Hematopoietic multipotent progenitor cell treated with erythropoietin and hydrocortisone succinate and interleukin-3 and kit ligand, for 17 days (in vitro differentiated cells): Measurements from ENCODE around the gene SMNDC1.
"Not testable (repeated sequence)": the region's sequence is repeated elsewhere in the genome, so short reads cannot be mapped to it uniquely, and the experiment has no call there.

ENCODE experiments used
- DNase-seq: peaks from one replicate; pipeline ENCODE4 v3.0.0-alpha.2; 2015; ENCODE audit warnings: low spot score

Gene SMNDC1

DNA sequence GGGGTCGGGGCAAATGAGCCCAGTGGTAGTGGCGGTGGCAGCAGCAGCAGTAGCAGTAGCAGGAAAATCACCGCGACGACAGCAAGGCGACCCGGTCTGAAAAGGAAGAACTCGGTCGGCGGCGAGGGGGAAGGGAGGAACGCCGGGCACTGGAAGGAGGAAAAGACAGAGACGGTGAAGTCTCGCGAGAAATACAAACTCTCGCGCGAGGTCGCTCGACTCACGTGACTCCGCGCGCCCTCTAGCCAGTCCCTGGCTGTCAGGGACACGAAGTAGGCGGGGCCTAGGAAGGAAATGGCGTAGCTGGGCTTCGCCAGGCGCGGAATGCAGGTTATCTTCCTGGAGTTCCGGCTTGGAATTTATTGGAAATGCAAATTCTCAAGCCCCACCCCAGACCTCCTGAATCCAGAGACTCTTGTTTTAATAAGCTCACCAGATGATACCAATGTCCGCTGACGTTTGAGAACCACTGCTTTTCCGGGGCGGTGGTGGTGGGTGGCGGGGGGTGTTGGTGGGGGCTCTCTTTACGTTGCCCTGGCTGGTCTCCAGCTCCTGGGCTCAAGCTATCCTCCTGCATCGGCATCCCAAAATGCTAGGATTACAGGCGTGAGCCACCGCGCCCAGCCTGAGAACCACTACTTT is at the start of gene SMNDC1:
Gene SMNDC1 (minus strand): TSS at position 141 of the 642 bp plus-strand sequence. CDS start 1,333 bp downstream, outside the sequence.
- peak; percentile 98 for DNase-seq

- peak; percentile 43 for DNase-seq
Measured at GRCh38 chr10:110354322-110354766, 49.6 kb upstream of the SMNDC1 start.

GRCh38 chr10:110353244-110354119 is 48.8 kb upstream of the SMNDC1 start:
- DNase-seq: no peak

- no peak for DNase-seq
Measured at GRCh38 chr10:110352930-110353243, 48.2 kb upstream of the SMNDC1 start.

GRCh38 chr10:110350812-110351211 is 46.1 kb upstream of the SMNDC1 start:
- no peak for DNase-seq

DNA sequence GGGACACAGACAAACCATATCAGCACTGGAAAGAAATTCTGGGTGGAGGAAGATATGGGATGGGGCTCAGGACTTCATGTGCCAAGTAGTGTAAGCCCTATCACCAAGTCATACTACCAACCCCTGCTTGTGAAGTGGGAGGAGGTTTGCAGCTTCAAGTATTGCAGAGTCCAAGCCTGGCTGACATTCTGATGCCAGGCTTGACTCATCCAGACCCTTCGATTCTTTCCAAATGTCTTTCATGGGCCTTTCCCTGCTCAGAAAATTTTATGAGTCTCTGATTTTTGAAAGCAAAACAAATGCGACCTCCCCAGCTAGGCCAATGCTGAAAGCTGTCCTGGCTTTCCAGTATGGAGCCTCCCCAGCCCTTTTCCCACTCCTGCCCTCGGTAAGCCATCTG is 45.1 kb upstream of the SMNDC1 start:
- no peak for DNase-seq

DNA sequence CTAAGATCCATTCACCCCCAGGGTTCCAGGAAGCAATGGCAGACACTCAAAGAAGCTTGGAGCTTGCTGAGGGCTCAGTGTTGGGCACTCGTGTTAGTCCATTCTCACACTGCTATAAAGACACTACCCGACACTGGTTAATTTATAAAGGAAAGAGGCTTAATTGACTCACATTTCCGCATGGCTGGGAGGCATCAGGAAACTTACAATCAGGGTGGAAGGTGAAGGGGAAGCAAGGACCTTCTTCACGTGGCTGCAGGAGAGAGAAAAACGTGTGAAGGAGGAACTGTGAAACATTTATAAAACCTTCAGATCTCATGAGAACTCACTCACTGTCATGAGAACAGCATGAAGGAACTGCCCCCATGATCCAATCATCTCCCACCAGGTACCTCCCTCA is 44.7 kb upstream of the SMNDC1 start:
- no peak for DNase-seq

- no peak for DNase-seq
Measured at GRCh38 chr10:110348336-110348735, 43.6 kb upstream of the SMNDC1 start.

GRCh38 chr10:110346914-110347313 is 42.2 kb upstream of the SMNDC1 start:
- DNase-seq: no peak

GRCh38 chr10:110345286-110345685 is 40.6 kb upstream of the SMNDC1 start:
- DNase-seq: no peak

GRCh38 chr10:110344622-110345021 is 39.9 kb upstream of the SMNDC1 start:
- no peak for DNase-seq

DNA sequence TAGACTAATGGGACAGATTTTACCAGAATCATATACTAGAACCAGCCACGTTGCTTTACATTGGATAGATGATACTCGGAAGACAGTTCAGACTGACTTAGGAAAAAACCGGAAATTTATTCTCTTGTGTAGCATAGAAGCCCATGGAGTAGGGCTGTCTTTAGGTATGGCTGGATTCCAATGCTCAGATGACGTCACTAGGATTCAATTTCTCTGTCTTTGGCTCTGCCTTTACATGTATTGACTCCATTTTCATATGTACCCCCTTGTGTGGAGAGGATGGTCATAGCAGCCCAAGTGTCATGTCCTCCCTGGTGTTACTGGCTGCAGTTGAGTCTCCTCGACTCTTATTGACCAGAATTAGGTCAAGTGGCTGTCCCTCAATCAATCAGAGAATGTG is 39.2 kb upstream of the SMNDC1 start:
- DNase-seq: no peak

- no peak for DNase-seq
Measured at GRCh38 chr10:110340816-110341215, 36.1 kb upstream of the SMNDC1 start.

DNA sequence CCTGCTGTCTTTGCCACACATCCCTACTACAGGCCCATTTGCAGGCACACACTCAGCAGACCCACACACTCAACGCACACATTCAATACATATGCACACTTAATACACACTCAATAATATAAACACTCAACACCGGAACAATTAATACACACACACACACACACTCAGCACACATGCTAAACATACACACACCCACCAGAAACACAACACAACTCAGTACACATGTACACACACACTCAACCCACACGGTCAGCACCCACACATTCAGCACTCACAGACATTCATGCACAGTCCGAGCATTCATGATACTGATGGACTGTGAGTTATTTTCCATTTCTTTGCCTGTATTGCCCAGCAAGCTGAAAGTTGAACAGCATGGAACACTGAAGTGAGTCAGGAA is 35.4 kb upstream of the SMNDC1 start:
- no peak for DNase-seq

GRCh38 chr10:110337906-110338305 is 33.2 kb upstream of the SMNDC1 start:
- no peak for DNase-seq

DNA sequence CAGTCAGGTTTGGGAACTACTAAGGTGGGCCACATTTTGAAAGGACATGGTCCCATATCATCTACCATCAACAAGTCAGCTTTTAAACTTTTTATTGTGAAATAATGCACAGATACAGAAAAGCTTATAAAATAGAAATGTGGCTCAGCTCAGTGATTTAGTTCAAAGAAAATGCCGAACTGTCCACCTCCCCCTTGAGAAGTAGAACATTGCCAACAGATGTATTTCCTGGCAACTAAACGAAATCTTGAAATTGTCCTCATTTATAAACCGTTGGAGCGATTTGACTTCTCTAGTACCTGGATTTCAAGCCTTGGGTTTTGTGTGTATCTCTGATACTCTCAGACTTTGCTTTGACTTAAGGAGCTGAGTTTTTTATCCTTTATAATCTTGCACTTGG is 32.7 kb upstream of the SMNDC1 start:
- DNase-seq: no peak

DNA sequence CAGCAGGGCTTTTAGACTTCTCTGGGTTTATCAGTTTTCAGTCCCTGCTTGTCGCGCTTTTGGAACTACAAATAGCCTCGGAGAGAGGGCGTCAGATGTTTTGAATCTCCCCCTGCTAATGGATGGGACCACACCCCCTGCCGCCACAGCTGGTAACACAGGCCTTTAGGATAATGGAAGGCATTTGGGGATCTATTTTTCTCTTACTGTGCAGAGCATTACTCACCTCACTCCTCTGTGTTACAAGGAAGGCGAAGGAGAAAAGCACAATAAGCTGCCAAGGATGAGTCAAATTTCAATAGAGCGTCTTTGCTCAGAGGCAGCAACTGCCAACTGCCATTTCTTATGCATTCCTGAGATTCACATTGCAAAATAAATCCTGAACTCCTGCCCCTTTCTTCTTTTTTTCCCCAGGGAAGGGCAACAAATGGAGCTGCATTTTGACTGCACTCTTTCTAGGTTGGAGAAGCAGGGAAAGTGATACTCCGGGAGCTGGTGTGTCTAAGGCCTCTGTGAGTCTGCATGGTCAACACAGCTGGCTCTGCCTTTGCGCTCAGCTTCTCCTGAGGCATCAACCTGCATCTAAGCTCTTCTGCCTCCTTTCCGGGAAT is 31.5 kb upstream of the SMNDC1 start:
- no peak for DNase-seq

- no peak for DNase-seq
Measured at GRCh38 chr10:110335314-110336064, 30.8 kb upstream of the SMNDC1 start.

- no peak for DNase-seq
Measured at GRCh38 chr10:110334061-110334656, 29.4 kb upstream of the SMNDC1 start.

GRCh38 chr10:110331226-110331795 is 26.6 kb upstream of the SMNDC1 start:
- not testable (repeated sequence) for DNase-seq

- no peak for DNase-seq
Measured at GRCh38 chr10:110330675-110331074, 26.0 kb upstream of the SMNDC1 start.
